Activated T-cell treated with anti-CD3 and anti-CD28 coated beads for 4 hours (primary cell): ENCODE data around the gene PTX4.

ENCODE experiments used
- DNase-seq: peaks from one replicate; pipeline ENCODE4 v3.0.0-alpha.2; 2020

The PTX4 gene

DNA sequence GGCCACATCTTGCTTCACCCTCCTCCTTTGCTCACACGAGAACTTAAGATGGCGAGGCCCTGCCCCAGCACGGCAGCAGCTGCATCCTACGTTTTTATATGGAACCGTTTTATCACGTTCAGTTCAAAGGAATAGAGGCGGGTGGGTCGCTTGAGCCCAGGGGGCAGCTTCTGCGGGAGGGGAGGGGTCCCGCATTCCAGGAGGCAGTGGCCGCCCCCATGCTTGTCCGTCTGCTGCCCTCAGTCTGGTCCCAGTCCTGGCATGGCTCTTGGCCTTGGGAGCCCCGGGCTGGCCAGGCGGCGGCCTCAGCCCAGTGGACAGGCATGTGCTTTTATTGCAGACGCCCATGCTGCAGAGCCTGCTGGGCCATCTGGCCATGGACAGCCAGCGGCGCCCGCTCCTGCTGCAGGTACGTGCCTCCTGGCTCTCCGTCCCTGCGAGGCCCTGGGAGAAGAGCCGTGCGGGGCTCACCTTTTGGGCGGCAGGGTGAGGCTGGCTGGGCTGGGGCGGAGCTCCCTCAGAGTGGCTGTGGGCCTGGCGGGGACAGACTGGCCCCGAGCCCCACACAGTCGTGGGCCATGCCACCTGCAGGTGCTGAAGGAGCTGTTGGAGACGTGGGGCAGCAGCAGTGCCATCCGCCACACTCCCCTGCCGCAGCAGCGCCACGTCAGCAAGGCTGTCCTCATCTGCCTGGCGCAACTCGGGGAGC is 11.2 kb upstream of the PTX4 start:
- DNase-seq = no peak

- DNase-seq = no peak
Measured at GRCh38 chr16:1498899-1499676, 10.3 kb upstream of the PTX4 start.

DNA sequence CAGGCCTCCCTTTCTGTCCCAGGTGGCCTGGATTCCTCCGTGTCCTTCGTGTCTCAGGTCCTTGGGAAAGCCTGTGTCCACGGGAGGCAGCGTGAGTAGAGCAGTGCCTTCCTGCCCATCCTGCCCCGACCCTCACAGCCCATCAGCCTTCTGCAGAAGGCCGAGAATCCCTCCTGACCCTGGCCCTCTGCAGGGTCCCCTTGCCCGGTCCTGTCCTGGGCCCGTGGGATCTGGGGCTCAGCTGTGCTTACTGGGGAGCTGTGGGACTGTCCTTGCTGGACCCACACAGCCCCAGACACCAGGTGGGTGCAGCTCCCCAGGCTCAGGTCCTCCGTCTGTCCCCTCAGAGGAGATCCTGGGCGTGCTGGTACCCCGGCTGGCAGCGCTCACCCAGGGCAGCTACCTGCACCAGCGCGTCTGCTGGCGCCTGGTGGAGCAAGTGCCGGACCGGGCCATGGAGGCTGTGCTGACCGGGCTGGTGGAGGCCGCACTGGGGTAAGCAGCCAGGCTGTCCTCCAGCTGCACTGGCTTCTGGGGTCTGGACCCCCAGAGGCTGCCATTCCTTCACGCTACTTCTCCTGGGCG is 8.4 kb upstream of the PTX4 start:
- no peak for DNase-seq

DNA sequence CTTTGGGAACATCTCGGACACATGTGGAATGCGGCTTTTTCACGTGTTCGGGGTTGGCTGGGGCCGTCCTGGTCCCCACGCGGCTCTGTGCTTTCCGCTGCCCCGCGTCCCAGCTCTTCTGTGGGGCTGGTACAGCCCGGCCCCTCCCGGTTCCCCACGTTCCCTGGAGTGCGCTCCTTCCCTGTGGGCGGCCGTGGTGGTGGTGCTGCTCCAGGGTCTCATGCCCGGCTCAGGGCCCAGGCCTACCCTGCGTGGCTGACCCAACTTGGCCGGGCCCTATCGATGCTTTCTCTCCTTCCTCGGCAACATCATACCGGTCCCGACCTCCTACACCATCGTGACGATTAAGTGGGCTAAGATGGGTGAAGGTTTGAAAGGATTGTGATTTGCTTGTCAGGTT is 7.7 kb upstream of the PTX4 start:
- DNase-seq = no peak

GRCh38 chr16:1495889-1496262 is 7.1 kb upstream of the PTX4 start:
- no peak for DNase-seq

GRCh38 chr16:1495211-1495888 is 6.6 kb upstream of the PTX4 start:
- DNase-seq = no peak

GRCh38 chr16:1494711-1495110 is 6.0 kb upstream of the PTX4 start:
- DNase-seq = no peak

- no peak for DNase-seq
Measured at GRCh38 chr16:1494129-1494640, 5.4 kb upstream of the PTX4 start.

DNA sequence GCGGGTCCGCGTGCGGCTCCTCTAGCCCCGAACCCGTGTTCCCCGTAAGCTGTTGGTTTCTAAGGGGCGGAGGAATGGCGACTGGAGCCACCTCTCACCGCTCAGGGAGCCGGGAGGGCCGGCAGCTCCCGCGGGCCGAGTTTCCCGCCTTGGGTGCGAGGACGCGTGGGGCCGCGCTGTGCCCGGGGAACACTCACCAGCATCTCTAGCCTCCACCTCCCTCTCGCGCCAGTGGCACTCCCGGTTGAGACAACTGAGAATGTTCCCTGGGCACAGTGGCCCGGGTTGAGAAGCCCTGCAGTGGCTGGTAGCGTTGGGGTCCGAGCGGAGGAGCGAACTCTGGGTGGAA is 5.0 kb upstream of the PTX4 start:
- no peak for DNase-seq

DNA sequence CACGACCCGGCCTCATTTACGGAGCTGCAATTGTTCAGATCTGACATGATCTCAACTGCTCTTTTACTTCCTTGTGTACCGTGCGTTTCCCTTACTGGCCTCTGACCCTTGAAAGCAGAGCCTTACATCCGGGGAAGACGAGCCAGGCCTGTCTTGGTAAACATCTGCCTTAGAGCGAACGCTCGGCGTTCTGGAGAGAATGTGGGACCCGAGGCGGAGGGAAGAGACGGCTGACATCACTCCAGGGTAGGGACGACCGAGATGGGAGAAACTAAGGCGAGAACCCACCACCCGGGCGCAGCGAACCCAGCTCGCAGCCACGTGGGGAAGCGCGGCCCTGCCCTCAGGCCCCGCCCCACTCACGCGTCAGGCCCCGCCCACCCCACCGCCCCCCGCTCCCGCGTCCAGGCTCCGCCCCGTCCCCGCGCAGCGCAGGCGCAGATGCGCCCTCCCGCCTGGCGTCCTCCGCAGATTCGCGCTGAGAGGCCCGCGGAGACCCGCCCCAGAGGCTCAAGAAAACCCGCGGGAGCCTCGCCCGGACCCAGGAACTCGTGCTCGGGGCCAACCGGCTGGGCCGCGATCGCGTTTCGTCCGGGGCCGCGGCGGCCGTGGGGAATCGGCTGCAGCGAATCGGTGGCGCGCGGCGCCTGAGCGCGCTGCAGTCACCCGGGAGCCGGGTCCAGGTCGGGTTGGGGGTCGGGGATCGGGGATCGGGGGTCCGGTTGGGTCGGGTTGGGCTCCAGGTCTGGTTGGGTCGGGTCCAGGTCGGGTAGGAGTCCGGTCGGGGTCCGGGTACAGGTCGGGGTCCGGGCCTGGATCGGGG is 4.4 kb upstream of the PTX4 start, which contains the start of gene TELO2:
TELO2 (plus strand) TSS at position 438 of the 823 bp plus-strand sequence. CDS start 922 bp downstream, outside the sequence.
- DNase-seq = peak; percentile 78

DNA sequence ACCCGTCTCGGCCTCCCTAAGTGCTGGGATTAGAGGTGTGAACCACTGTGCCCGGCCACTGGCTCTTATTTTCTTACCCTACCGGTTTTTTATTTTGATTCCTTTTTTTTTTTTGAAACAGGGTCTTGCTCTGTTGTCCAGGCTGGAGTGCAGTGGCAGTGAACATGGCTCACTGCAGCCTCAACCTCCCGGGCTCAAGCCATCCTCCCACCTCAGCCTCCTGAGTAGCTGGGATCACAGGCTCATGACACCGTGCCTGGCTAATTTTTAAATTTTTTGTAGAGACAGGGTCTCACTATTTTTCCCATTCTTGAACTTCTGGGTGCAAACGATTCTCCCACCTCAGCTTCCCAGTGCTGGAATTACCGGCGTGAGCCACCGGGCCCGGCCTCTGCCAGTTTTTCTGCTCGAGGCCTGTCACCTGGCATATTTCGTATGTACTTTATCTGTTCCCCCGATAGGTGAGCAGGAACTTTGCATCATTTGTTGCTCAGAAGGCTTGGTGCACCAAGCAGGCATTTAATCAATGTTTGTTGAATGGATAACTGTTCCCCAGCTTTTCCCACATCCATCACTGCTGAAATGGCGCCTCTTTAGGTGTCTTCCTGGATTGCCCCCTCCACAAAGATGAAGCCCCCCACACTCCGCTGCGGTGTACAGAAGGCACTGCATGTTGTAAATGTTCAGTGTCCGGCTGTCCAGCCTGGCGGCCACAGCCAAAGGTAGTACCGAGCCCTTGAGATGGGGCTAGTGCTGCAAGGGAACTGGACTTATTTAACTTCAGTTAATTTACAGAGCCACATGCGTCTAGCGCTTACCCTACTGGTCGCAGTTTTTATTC is 3.6 kb upstream of the PTX4 start:
- DNase-seq = no peak

- no peak for DNase-seq
Measured at GRCh38 chr16:1491327-1491726, 2.6 kb upstream of the PTX4 start.

DNA sequence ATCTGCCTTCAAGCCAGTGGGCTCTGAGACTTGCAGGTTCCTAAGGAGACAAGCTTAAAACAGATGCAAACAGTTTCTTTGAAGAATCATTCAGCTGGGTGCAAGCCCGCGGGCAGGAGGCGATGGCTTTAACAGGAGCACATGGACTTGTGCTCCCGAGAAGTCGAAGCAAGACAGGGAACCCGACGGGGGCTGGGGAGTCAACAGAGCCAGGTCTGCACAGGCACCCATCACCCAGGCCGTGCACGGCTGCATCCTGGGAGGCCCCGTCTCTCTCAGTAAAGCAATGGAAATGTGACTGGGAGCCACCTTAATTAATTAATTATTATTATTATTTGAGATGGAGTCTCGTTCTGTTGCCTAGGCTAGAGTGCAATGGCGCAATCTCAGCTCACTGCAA is 333 bp upstream of the PTX4 start:
- no peak for DNase-seq

- DNase-seq = no peak
Measured at GRCh38 chr16:1488054-1488601, 616 bp downstream of the PTX4 start.

DNA sequence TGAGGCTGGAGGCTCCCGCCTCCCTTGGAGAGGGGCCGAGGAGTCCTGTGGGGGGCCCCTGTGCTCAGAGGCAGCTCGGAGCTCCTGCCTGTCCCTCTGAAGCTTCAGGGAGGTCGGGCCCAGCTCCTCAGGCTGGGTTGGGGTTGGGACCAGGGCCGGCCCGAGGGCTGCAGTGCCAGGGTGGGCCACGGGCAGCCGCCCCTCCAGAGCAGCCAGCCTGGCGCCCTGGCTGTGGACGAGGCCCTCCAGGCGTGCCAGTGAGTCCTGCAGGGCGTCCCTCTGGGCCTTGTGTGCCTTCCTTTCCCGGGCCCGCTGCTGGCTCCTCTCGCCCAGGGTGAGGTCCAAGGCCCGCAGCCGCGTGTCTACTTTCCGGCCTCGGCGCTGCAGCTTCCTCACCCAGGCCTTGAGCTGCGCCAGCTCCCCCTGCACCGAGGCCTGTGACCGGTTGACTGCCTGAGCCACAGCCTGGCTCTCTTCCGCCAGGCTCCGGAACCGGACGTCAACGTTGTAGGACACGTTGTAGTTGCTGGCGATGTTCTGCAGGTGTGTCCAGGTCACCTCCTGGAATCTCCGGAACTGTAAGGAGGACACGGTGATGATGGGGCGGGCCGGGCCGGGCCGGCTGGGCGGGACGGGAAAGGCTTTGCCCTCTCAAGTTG is 1.2 kb downstream of the PTX4 start:
- DNase-seq = no peak

- no peak for DNase-seq
Measured at GRCh38 chr16:1486551-1487390, 2.0 kb downstream of the PTX4 start.

- DNase-seq = no peak
Measured at GRCh38 chr16:1485847-1486496, 2.8 kb downstream of the PTX4 start.

DNA sequence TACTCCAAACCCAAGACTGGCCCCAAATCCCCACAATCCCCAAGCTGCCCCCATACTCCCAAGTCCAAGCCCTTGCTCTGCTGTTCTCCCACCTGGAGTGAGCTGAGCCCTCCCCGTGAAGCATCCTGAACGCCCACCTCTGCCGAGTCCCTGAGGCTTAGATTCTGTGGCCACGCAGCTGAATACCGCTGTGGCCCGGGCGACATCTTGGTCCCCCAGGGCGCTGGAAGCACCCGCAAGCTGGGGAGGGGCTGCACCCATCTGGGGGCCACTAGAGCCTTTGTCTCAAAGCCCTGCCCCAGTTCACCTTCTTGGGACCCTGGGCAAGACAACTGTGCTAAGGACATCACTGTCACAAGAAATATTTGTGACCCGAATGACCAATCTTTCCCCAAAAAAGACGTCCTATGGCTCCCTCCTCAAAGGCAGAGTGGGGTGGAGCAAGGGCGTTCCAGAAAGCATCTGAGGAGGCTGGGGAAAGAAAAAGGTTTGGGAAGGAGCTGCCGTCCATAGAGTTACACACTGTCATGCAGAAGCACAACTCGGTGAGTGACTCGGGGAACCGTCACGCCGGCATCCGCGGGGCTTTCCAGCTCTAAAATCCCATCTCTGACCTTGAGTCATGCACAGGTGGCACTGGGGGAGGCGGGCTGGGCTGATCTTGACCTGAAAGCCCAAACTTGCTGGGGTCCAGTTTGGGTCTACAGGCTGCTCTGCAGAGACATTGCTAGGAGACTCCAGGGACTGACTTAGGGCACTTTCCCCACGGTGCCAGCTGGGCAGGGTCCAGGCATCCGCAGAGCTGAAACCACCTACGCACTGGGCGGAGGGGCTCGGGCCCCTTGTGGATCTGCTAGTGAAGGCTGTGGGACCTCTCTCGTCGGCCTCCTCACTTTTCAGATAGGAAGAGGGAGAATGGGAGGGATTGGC is 6.6 kb downstream of the PTX4 start:
- DNase-seq = no peak
